GM18498 (cell line): ENCODE results near the gene MST1.

Source experiments
- ATAC-seq: cut with Tn5 transposase; IDR thresholded peaks from one replicate; pipeline ENCODE4 v1.9.1; 2021; ENCODE audit warnings: mild to moderate bottlenecking, moderate library complexity; ENCODE audit not compliant: unreplicated experiment

The MST1 gene

GRCh38 chr3:49658711-49659110 is 30.6 kb downstream of the MST1 start:
- ATAC-seq, result no peak

GRCh38 chr3:49657208-49657915 is 31.9 kb downstream of the MST1 start:
- ATAC-seq, result no peak

GRCh38 chr3:49656541-49657112 is 32.6 kb downstream of the MST1 start:
- no peak for ATAC-seq

GRCh38 chr3:49655731-49656285 is 33.5 kb downstream of the MST1 start:
- no peak for ATAC-seq

- ATAC-seq, result no peak
These were observed 34.2 kb downstream of the MST1 start for GRCh38 chr3:49654955-49655556.

GRCh38 chr3:49654176-49654825 is 35.0 kb downstream of the MST1 start:
- no peak for ATAC-seq

GRCh38 chr3:49653621-49654020 is 35.7 kb downstream of the MST1 start:
- ATAC-seq, result no peak

GRCh38 chr3:49652903-49653415 is 36.3 kb downstream of the MST1 start:
- ATAC-seq, result no peak

- no peak for ATAC-seq
These were observed 36.9 kb downstream of the MST1 start for GRCh38 chr3:49652218-49652902.

GRCh38 chr3:49650637-49651036 is 38.6 kb downstream of the MST1 start:
- ATAC-seq, result no peak

- ATAC-seq, result no peak
These were observed 39.1 kb downstream of the MST1 start for GRCh38 chr3:49650177-49650576.

GRCh38 chr3:49649576-49649975 is 39.7 kb downstream of the MST1 start:
- no peak for ATAC-seq

GRCh38 chr3:49648354-49649019 is 40.8 kb downstream of the MST1 start:
- ATAC-seq, result no peak

GRCh38 chr3:49647741-49648140 is 41.5 kb downstream of the MST1 start:
- no peak for ATAC-seq

GRCh38 chr3:49646236-49646635 is 43.0 kb downstream of the MST1 start:
- ATAC-seq, result no peak

GRCh38 chr3:49644684-49645083 is 44.6 kb downstream of the MST1 start:
- ATAC-seq, result no peak

- ATAC-seq, result no peak
These were observed 46.5 kb downstream of the MST1 start for GRCh38 chr3:49642708-49643145.

GRCh38 chr3:49641921-49642707 is 47.2 kb downstream of the MST1 start:
- no peak for ATAC-seq

- no peak for ATAC-seq
These were observed 48.0 kb downstream of the MST1 start for GRCh38 chr3:49641292-49641691.
